ENCODE results near the gene RAPH1. TPM values are rescaled to one million over a fixed set of nuclear protein-coding genes. Genes with fewer than 3 reads are reported as not detected.

The RAPH1 gene
- total RNA-seq, 1 experiment from 2014 or later, result 7.0 TPM

DNA sequence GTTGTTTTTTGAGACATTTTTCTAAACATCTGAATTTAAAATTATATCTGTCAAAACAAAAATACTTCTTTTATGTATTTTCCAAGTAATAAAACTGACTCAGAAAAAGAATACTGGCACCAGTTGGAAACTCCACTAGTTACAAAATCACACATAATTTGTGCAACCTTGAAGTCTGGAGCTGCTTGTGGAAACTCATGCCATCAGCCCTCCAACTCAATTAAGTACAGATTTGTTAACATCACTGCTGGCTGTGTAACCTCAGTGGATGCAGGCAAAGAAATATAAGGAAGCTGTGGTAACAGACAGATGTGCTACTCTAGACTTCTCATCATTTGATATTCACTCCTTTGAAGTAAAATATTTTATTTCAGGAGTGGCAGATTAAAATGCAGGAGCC, 30.0 kb upstream of the RAPH1 start:
- Histone ChIP-seq H4K20me1 (ENCODE audit: low read length) (no peaks in the 10 kb centered on the region), H3K4me1 (ENCODE audit: insufficient read depth, low read length) (no peaks in the 10 kb centered on the region), H3K27ac (ENCODE audit: low read length) (no peak overlapping the region), H3K9me2 (replicated peaks; ENCODE audit: low read length) (no peaks in the 10 kb centered on the region), H3K4me2 (ENCODE audit: low read length) (no peak overlapping the region), H3K4me3 (ENCODE audit: low read length) (no peak overlapping the region), H3K9me3 (ENCODE audit: low read length) (no peaks in the 10 kb centered on the region), H2AFZ (ENCODE audit: low read length) (no peak overlapping the region), H3K9ac (ENCODE audit: low read length) (no peak overlapping the region), H3K36me3 (ENCODE audit: low read depth, low read length) (no peaks in the 10 kb centered on the region), H3K79me2 (ENCODE audit: low read length) (no peaks in the 10 kb centered on the region), H3K27me3 (ENCODE audit: low read length) (no peaks in the 10 kb centered on the region), H3F3A (ENCODE audit: low read length, unreplicated experiment) (no peaks in the 10 kb centered on the region)
- ATAC-seq, result no peak
- CTCF ChIA-PET, result no interaction called here
- no TSS peak for BruUV-seq (replicated peaks)
- POLR2A ChIA-PET (ENCODE audit: unreplicated experiment), result no interaction called here
- no peak for DNase-seq
- TF ChIP-seq EZH2phosphoT487 (IDR thresholded peaks at IDR 0.05; ENCODE audit: borderline replicate concordance, low read length), result no peak
- TF ChIP-seq, protein P1, sequence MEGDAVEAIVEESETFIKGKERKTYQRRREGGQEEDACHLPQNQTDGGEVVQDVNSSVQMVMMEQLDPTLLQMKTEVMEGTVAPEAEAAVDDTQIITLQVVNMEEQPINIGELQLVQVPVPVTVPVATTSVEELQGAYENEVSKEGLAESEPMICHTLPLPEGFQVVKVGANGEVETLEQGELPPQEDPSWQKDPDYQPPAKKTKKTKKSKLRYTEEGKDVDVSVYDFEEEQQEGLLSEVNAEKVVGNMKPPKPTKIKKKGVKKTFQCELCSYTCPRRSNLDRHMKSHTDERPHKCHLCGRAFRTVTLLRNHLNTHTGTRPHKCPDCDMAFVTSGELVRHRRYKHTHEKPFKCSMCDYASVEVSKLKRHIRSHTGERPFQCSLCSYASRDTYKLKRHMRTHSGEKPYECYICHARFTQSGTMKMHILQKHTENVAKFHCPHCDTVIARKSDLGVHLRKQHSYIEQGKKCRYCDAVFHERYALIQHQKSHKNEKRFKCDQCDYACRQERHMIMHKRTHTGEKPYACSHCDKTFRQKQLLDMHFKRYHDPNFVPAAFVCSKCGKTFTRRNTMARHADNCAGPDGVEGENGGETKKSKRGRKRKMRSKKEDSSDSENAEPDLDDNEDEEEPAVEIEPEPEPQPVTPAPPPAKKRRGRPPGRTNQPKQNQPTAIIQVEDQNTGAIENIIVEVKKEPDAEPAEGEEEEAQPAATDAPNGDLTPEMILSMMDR (conservative IDR thresholded peaks at IDR 0.05; ENCODE audit: low read depth, low read length), result no peak
- TF ChIP-seq EZH2 (IDR thresholded peaks at IDR 0.05; ENCODE audit: low read length, unreplicated experiment), result no peak
- intact Hi-C loops (cut with micrococcal nuclease), result no loop called here

DNA sequence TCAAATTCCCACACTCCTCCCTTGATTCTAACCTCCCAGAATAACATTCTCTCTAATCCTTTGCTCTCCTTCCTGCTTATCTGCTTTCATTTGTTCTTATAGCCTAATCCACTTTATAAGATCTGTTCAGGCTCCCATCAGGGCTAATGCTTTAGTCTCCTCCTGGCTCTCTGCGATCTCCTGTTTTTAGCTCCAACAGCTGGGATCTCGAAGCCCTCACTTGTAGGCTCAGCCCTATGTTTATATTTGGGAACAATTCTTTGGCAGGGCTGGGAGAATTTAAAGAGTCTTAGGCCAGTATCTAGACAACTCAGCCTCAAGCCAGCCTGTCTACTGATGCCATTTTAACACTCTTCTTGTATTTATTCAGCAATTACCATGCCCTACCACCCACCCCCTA, 27.2 kb upstream of the RAPH1 start:
- CTCF ChIA-PET, result no interaction called here
- POLR2A ChIA-PET (ENCODE audit: unreplicated experiment), result no interaction called here
- TF ChIP-seq, protein P1 (conservative IDR thresholded peaks at IDR 0.05; ENCODE audit: low read depth, low read length), result no peak
- TF ChIP-seq EZH2phosphoT487 (IDR thresholded peaks at IDR 0.05; ENCODE audit: borderline replicate concordance, low read length) (no peak), EZH2 (IDR thresholded peaks at IDR 0.05; ENCODE audit: low read length, unreplicated experiment) (no peak)
- Histone ChIP-seq H3F3A (ENCODE audit: low read length, unreplicated experiment) (no peaks in the 10 kb centered on the region), H3K79me2 (ENCODE audit: low read length) (no peaks in the 10 kb centered on the region), H3K27ac (ENCODE audit: low read length) (no peak overlapping the region), H3K36me3 (ENCODE audit: low read depth, low read length) (no peaks in the 10 kb centered on the region), H4K20me1 (ENCODE audit: low read length) (no peaks in the 10 kb centered on the region), H3K4me2 (ENCODE audit: low read length) (no peak overlapping the region), H2AFZ (ENCODE audit: low read length) (no peak overlapping the region), H3K9me3 (ENCODE audit: low read length) (no peaks in the 10 kb centered on the region), H3K9me2 (replicated peaks; ENCODE audit: low read length) (no peaks in the 10 kb centered on the region), H3K9ac (ENCODE audit: low read length) (no peak overlapping the region), H3K27me3 (ENCODE audit: low read length) (no peaks in the 10 kb centered on the region), H3K4me3 (ENCODE audit: low read length) (no peak overlapping the region), H3K4me1 (ENCODE audit: insufficient read depth, low read length) (0 out of 2 replicates have a peak, but pooled peaks cover 4% of the 10 kb centered on the region)
- intact Hi-C loops (cut with micrococcal nuclease), result no loop called here
- BruUV-seq (replicated peaks), result no TSS peak
- no peak for ATAC-seq
- DNase-seq, result no peak

DNA sequence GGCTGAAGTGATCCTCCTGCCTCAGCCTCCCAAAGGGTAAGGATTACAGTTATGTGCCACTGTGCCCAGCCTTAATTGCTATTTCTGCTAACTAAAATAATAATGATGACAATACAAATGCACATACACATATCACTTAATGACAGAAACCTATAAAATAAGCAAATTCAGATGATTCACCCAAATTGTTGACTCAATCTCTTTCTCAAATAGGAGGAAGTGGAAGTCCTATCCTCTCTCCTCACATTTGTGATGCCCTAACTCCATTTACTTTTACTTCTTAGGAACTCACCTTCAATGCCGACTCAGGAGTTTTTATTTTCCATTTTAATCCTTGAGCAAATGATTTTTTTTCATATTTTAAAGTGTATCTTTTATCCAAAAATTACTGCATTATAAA, 24.5 kb upstream of the RAPH1 start:
- Histone ChIP-seq H3K9me2 (replicated peaks; ENCODE audit: low read length) (no peaks in the 10 kb centered on the region), H3K9me3 (ENCODE audit: low read length) (no peaks in the 10 kb centered on the region), H3K9ac (ENCODE audit: low read length) (no peak overlapping the region), H3K36me3 (ENCODE audit: low read depth, low read length) (no peaks in the 10 kb centered on the region), H4K20me1 (ENCODE audit: low read length) (no peaks in the 10 kb centered on the region), H2AFZ (ENCODE audit: low read length) (no peak overlapping the region), H3F3A (ENCODE audit: low read length, unreplicated experiment) (no peaks in the 10 kb centered on the region), H3K27ac (ENCODE audit: low read length) (no peak overlapping the region), H3K4me1 (ENCODE audit: insufficient read depth, low read length) (0 out of 2 replicates have a peak, but pooled peaks cover 4% of the 10 kb centered on the region), H3K27me3 (ENCODE audit: low read length) (no peaks in the 10 kb centered on the region), H3K79me2 (ENCODE audit: low read length) (no peaks in the 10 kb centered on the region), H3K4me3 (ENCODE audit: low read length) (no peak overlapping the region), H3K4me2 (ENCODE audit: low read length) (no peak overlapping the region)
- TF ChIP-seq, protein P1 (conservative IDR thresholded peaks at IDR 0.05; ENCODE audit: low read depth, low read length), result no peak
- TF ChIP-seq EZH2phosphoT487 (IDR thresholded peaks at IDR 0.05; ENCODE audit: borderline replicate concordance, low read length), result no peak
- TF ChIP-seq EZH2 (IDR thresholded peaks at IDR 0.05; ENCODE audit: low read length, unreplicated experiment), result no peak
- BruUV-seq (replicated peaks), result no TSS peak
- DNase-seq (peak; percentile 52), ATAC-seq (peak; percentile 88)
- CTCF ChIA-PET, result no interaction called here
- intact Hi-C loops (cut with micrococcal nuclease), result no loop called here
- POLR2A ChIA-PET (ENCODE audit: unreplicated experiment), result no interaction called here
